ENCODE measurements around the gene OR4F6. TPM values are rescaled to one million over a fixed set of nuclear protein-coding genes. Genes with fewer than 3 reads are reported as not detected.

OR4F6 gene
- total and polyA plus RNA-seq, 2 experiments from 2014 or later = not detected

GRCh38 chr15:101827257-101827656, 23.9 kb downstream of the OR4F6 start:
- Histone ChIP-seq H3F3A (replicated peaks; ENCODE audit: low read depth) (no peaks in the 10 kb centered on the region), H3K4me2 (no peak overlapping the region), H3K4me3 (no peak overlapping the region), H4K20me1 (replicated peaks; ENCODE audit: insufficient read depth) (no peaks in the 10 kb centered on the region), H3K9me2 (ENCODE audit: insufficient read depth) (no peaks in the 10 kb centered on the region), H3K27me3 (ENCODE audit: insufficient read depth) (no peaks in the 10 kb centered on the region), H3K36me3 (ENCODE audit: insufficient read depth) (no peaks in the 10 kb centered on the region), H3K27ac (ENCODE audit: low read depth) (no peak overlapping the region), H2AFZ (no peak overlapping the region), H3K4me1 (ENCODE audit: insufficient read depth) (no peaks in the 10 kb centered on the region), H3K79me2 (replicated peaks; ENCODE audit: insufficient read depth) (no peaks in the 10 kb centered on the region)
- DNase-seq (ENCODE audit: low spot score) = no peak
- Mint-ChIP-seq H3K27me3 (ENCODE audit: insufficient read depth, low read depth, poor library complexity) (no peaks in the 10 kb centered on the region), H3K9me3 (no peaks in the 10 kb centered on the region; the same call in 2 of the 3 replicates), H3K4me1 (no peaks in the 10 kb centered on the region), H3K27ac (no peak overlapping the region), H3K36me3 (ENCODE audit: low read depth) (no peaks in the 10 kb centered on the region), H3K4me3 (no peak overlapping the region)
- ATAC-seq = no peak
- TF ChIP-seq, protein P1, sequence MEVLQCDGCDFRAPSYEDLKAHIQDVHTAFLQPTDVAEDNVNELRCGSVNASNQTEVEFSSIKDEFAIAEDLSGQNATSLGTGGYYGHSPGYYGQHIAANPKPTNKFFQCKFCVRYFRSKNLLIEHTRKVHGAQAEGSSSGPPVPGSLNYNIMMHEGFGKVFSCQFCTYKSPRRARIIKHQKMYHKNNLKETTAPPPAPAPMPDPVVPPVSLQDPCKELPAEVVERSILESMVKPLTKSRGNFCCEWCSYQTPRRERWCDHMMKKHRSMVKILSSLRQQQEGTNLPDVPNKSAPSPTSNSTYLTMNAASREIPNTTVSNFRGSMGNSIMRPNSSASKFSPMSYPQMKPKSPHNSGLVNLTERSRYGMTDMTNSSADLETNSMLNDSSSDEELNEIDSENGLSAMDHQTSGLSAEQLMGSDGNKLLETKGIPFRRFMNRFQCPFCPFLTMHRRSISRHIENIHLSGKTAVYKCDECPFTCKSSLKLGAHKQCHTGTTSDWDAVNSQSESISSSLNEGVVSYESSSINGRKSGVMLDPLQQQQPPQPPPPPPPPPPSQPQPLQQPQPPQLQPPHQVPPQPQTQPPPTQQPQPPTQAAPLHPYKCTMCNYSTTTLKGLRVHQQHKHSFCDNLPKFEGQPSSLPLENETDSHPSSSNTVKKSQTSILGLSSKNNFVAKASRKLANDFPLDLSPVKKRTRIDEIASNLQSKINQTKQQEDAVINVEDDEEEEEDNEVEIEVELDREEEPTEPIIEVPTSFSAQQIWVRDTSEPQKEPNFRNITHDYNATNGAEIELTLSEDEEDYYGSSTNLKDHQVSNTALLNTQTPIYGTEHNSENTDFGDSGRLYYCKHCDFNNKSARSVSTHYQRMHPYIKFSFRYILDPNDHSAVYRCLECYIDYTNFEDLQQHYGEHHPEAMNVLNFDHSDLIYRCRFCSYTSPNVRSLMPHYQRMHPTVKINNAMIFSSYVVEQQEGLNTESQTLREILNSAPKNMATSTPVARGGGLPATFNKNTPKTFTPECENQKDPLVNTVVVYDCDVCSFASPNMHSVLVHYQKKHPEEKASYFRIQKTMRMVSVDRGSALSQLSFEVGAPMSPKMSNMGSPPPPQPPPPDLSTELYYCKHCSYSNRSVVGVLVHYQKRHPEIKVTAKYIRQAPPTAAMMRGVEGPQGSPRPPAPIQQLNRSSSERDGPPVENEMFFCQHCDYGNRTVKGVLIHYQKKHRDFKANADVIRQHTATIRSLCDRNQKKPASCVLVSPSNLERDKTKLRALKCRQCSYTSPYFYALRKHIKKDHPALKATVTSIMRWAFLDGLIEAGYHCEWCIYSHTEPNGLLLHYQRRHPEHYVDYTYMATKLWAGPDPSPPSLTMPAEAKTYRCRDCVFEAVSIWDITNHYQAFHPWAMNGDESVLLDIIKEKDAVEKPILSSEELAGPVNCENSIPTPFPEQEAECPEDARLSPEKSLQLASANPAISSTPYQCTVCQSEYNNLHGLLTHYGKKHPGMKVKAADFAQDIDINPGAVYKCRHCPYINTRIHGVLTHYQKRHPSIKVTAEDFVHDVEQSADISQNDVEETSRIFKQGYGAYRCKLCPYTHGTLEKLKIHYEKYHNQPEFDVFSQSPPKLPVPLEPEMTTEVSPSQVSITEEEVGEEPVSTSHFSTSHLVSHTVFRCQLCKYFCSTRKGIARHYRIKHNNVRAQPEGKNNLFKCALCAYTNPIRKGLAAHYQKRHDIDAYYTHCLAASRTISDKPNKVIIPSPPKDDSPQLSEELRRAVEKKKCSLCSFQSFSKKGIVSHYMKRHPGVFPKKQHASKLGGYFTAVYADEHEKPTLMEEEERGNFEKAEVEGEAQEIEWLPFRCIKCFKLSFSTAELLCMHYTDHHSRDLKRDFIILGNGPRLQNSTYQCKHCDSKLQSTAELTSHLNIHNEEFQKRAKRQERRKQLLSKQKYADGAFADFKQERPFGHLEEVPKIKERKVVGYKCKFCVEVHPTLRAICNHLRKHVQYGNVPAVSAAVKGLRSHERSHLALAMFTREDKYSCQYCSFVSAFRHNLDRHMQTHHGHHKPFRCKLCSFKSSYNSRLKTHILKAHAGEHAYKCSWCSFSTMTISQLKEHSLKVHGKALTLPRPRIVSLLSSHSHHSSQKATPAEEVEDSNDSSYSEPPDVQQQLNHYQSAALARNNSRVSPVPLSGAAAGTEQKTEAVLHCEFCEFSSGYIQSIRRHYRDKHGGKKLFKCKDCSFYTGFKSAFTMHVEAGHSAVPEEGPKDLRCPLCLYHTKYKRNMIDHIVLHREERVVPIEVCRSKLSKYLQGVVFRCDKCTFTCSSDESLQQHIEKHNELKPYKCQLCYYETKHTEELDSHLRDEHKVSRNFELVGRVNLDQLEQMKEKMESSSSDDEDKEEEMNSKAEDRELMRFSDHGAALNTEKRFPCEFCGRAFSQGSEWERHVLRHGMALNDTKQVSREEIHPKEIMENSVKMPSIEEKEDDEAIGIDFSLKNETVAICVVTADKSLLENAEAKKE (CRISPR knock-in tag; IDR thresholded peaks at IDR 0.05) = no peak
- TF ChIP-seq ZNF114 (CRISPR knock-in tag; IDR thresholded peaks at IDR 0.05) (no peak), STAT1 (IDR thresholded peaks at IDR 0.05; ENCODE audit: unreplicated experiment) (no peak), NANOG (IDR thresholded peaks at IDR 0.05; ENCODE audit: borderline replicate concordance) (no peak), JUNB (IDR thresholded peaks at IDR 0.05; ENCODE audit: unreplicated experiment) (no peak), POLR2AphosphoS5 (IDR thresholded peaks at IDR 0.05; ENCODE audit: low read depth) (no peak), CREB1 (CRISPR knock-in tag; IDR thresholded peaks at IDR 0.05; ENCODE audit: low read depth) (no peak), ZNF331 (CRISPR knock-in tag; IDR thresholded peaks at IDR 0.05; ENCODE audit: low read depth) (no peak), EZH2 (IDR thresholded peaks at IDR 0.05; ENCODE audit: low read depth, unreplicated experiment) (no peak), CTCF (conservative IDR thresholded peaks at IDR 0.05; ENCODE audit: low read depth in 2 of 2) (no peak), EZH2phosphoT487 (IDR thresholded peaks at IDR 0.05; ENCODE audit: unreplicated experiment) (no peak)
- TF ChIP-seq, protein P2, sequence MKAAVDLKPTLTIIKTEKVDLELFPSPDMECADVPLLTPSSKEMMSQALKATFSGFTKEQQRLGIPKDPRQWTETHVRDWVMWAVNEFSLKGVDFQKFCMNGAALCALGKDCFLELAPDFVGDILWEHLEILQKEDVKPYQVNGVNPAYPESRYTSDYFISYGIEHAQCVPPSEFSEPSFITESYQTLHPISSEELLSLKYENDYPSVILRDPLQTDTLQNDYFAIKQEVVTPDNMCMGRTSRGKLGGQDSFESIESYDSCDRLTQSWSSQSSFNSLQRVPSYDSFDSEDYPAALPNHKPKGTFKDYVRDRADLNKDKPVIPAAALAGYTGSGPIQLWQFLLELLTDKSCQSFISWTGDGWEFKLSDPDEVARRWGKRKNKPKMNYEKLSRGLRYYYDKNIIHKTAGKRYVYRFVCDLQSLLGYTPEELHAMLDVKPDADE (IDR thresholded peaks at IDR 0.05) = no peak
- TF ChIP-seq, protein P3, sequence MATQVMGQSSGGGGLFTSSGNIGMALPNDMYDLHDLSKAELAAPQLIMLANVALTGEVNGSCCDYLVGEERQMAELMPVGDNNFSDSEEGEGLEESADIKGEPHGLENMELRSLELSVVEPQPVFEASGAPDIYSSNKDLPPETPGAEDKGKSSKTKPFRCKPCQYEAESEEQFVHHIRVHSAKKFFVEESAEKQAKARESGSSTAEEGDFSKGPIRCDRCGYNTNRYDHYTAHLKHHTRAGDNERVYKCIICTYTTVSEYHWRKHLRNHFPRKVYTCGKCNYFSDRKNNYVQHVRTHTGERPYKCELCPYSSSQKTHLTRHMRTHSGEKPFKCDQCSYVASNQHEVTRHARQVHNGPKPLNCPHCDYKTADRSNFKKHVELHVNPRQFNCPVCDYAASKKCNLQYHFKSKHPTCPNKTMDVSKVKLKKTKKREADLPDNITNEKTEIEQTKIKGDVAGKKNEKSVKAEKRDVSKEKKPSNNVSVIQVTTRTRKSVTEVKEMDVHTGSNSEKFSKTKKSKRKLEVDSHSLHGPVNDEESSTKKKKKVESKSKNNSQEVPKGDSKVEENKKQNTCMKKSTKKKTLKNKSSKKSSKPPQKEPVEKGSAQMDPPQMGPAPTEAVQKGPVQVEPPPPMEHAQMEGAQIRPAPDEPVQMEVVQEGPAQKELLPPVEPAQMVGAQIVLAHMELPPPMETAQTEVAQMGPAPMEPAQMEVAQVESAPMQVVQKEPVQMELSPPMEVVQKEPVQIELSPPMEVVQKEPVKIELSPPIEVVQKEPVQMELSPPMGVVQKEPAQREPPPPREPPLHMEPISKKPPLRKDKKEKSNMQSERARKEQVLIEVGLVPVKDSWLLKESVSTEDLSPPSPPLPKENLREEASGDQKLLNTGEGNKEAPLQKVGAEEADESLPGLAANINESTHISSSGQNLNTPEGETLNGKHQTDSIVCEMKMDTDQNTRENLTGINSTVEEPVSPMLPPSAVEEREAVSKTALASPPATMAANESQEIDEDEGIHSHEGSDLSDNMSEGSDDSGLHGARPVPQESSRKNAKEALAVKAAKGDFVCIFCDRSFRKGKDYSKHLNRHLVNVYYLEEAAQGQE (IDR thresholded peaks at IDR 0.05; ENCODE audit: unreplicated experiment) = no peak
